SIG-M5 treated with dmso at 0.1 percent for 504 hours (cell line): ENCODE measurements around the gene ASTN1.

Experiments used
- DNase-seq: peaks from one replicate; lab custom pipeline; 2025; ENCODE audit not compliant: unreplicated experiment; lab: John Stamatoyannopoulos, UW

Gene ASTN1

GRCh38 chr1:177044390-177044789 lies 120.1 kb downstream of the ASTN1 start:
- no peak for DNase-seq

GRCh38 chr1:177043597-177043996 lies 120.9 kb downstream of the ASTN1 start:
- no peak for DNase-seq

GRCh38 chr1:177035586-177035985 lies 128.9 kb downstream of the ASTN1 start:
- DNase-seq, result no peak

- no peak for DNase-seq
These were observed 130.9 kb downstream of the ASTN1 start for GRCh38 chr1:177033628-177034027.

GRCh38 chr1:177032434-177032833 lies 132.1 kb downstream of the ASTN1 start:
- DNase-seq, result no peak

GRCh38 chr1:177024623-177025022 lies 139.9 kb downstream of the ASTN1 start:
- no peak for DNase-seq

GRCh38 chr1:177023726-177024125 lies 140.8 kb downstream of the ASTN1 start:
- DNase-seq, result no peak

- no peak for DNase-seq
These were observed 141.3 kb downstream of the ASTN1 start for GRCh38 chr1:177023249-177023648.

GRCh38 chr1:177021687-177022086 lies 142.8 kb downstream of the ASTN1 start:
- no peak for DNase-seq

GRCh38 chr1:177020851-177021589 lies 143.5 kb downstream of the ASTN1 start:
- DNase-seq, result no peak

GRCh38 chr1:177017287-177017852 lies 147.1 kb downstream of the ASTN1 start:
- DNase-seq, result no peak

- DNase-seq, result no peak
These were observed 150.2 kb downstream of the ASTN1 start for GRCh38 chr1:177014325-177014724.

- no peak for DNase-seq
These were observed 152.1 kb downstream of the ASTN1 start for GRCh38 chr1:177012342-177012925.

- DNase-seq, result no peak
These were observed 153.0 kb downstream of the ASTN1 start for GRCh38 chr1:177011508-177011907.

GRCh38 chr1:177010211-177010825 lies 154.2 kb downstream of the ASTN1 start:
- no peak for DNase-seq

- no peak for DNase-seq
These were observed 155.9 kb downstream of the ASTN1 start for GRCh38 chr1:177008653-177009052.

GRCh38 chr1:177007437-177008161 lies 156.9 kb downstream of the ASTN1 start:
- no peak for DNase-seq

GRCh38 chr1:177002891-177003290 lies 161.6 kb downstream of the ASTN1 start:
- DNase-seq, result no peak

- no peak for DNase-seq
These were observed 163.0 kb downstream of the ASTN1 start for GRCh38 chr1:177001556-177001955.

GRCh38 chr1:176998183-176998795 lies 166.2 kb downstream of the ASTN1 start:
- no peak for DNase-seq
